B cell (primary cell): ENCODE results near the gene REG1A. TPM values are rescaled to one million over a fixed set of nuclear protein-coding genes. Genes with fewer than 3 reads are reported as not detected.

Source experiments
- ATAC-seq: fragments of 200-7000 bp; cut with Tn5 transposase; one replicate; pipeline ENCODE4 v1.10.0; 2021; ENCODE audit warnings: low read depth, mild to moderate bottlenecking, moderate number of reproducible peaks, moderate library complexity
- CTCF ChIA-PET: fragments of 350-600 bp; sonication (Branson Sonifier 250); formaldehyde crosslinking; loops from one replicate; lab custom pipeline; 2021; ENCODE audit warnings: antibody characterized with exemption, inconsistent platforms; lab: Charles Lee
- POLR2A ChIA-PET: fragments of 350-600 bp; sonication (Branson Sonifier 250); formaldehyde crosslinking; loops from one replicate; lab custom pipeline; 2021; ENCODE audit warnings: antibody characterized with exemption; lab: Charles Lee
- DNase-seq: peaks from one replicate; pipeline ENCODE4 v3.0.0; 2013
- H2AFZ ChIP-seq: 2 replicates; pipeline ENCODE4 v1.6.1; 2012; ENCODE audit warnings: mild to moderate bottlenecking, low read depth, low read length; ENCODE audit not compliant: insufficient read depth, poor library complexity, severe bottlenecking
- H3K27ac ChIP-seq, 2 donors: 1 replicate in 1 of 2; 2 replicates in 1 of 2; pipeline ENCODE4 v1.5.1; 2012 to 2013; ENCODE audit warnings: low read length in 2 of 2, mild to moderate bottlenecking in 2 of 2, moderate library complexity in 1 of 2
- H3K27me3 ChIP-seq, 4 experiments: fragments of 200-600 bp in 1 of 4; sonication (generic) in 1 of 4; replicated peaks in 1 of 4; 1 replicate in 2 of 4; 2 replicates in 2 of 4; pipeline versions ENCODE4 v1.6.1 to v1.7.0; 2013 to 2016; ENCODE audit warnings: low read length in 3 of 4, mild to moderate bottlenecking in 2 of 4, mixed read lengths in 1 of 4, moderate library complexity in 1 of 4; ENCODE audit not compliant: insufficient read depth in 4 of 4, control insufficient read depth in 3 of 4; ENCODE audit errors: control extremely low read depth in 1 of 4
- H3K36me3 ChIP-seq, 2 experiments: replicated peaks in 1 of 2; 1 replicate in 1 of 2; 2 replicates in 1 of 2; pipeline versions ENCODE4 v1.6.1 to v1.7.1; 2013; ENCODE audit warnings: low read length in 1 of 2; ENCODE audit not compliant: insufficient read depth in 2 of 2, control insufficient read depth in 1 of 2; ENCODE audit errors: control extremely low read depth in 1 of 2, extremely low read depth in 1 of 2
- H3K4me1 ChIP-seq, 2 donors: fragments of 200-600 bp in 1 of 2; sonication (generic) in 1 of 2; 1 replicate in 1 of 2; 2 replicates in 1 of 2; pipeline versions ENCODE4 v1.5.1 to v1.6.1; 2013 to 2017; ENCODE audit warnings: low read length in 2 of 2; ENCODE audit not compliant: control insufficient read depth in 2 of 2, insufficient read depth in 2 of 2
- H3K4me2 ChIP-seq: replicated peaks from 2 replicates; pipeline ENCODE3; 2012; ENCODE audit warnings: mild to moderate bottlenecking, low read depth, low read length; ENCODE audit not compliant: poor library complexity, severe bottlenecking
- H3K4me3 ChIP-seq, 5 experiments: fragments of 200-600 bp in 1 of 5; sonication (generic) in 1 of 5; 1 replicate in 3 of 5; 2 replicates in 2 of 5; pipeline versions ENCODE4 v1.5.1 to v1.7.0; 2011 to 2016; ENCODE audit warnings: low read length in 4 of 5, mild to moderate bottlenecking in 4 of 5, low read depth in 2 of 5, control low read depth in 1 of 5, moderate library complexity in 1 of 5; ENCODE audit not compliant: insufficient read depth in 1 of 5; ENCODE audit errors: control extremely low read depth in 1 of 5, extremely low read depth in 1 of 5
- H3K79me2 ChIP-seq: fragments of 200-600 bp; sonication (generic); one replicate; pipeline ENCODE4 v1.6.0; 2016; ENCODE audit warnings: low read length; ENCODE audit not compliant: control insufficient read depth, insufficient read depth
- H3K9ac ChIP-seq: fragments of 200-600 bp; sonication (generic); 2 replicates; pipeline ENCODE4 v1.6.1; 2017; ENCODE audit warnings: mild to moderate bottlenecking, low read length, moderate library complexity
- H3K9me3 ChIP-seq, 3 donors: one replicate each; pipeline versions ENCODE4 v1.6.1 to v1.7.1; 2013; ENCODE audit warnings: low read length in 2 of 3; ENCODE audit not compliant: control insufficient read depth in 2 of 3, insufficient read depth in 1 of 3; ENCODE audit errors: control extremely low read depth in 1 of 3
- H4K20me1 ChIP-seq: 2 replicates; pipeline ENCODE4 v1.6.0; 2012; ENCODE audit warnings: mild to moderate bottlenecking, low read length; ENCODE audit not compliant: insufficient read depth, control insufficient read depth, poor library complexity, severe bottlenecking
- H3K27ac Mint-ChIP-seq: one replicate; pipeline ENCODE4 v1.8.0; 2021; ENCODE audit warnings: mixed read lengths
- H3K27me3 Mint-ChIP-seq: one replicate; pipeline ENCODE4 v1.8.0; 2021; ENCODE audit warnings: mixed read lengths
- H3K4me1 Mint-ChIP-seq: one replicate; pipeline ENCODE4 v1.8.0; 2021; ENCODE audit warnings: mixed read lengths
- H3K4me3 Mint-ChIP-seq: one replicate; pipeline ENCODE4 v1.8.0; 2021; ENCODE audit warnings: mixed read lengths
- H3K9me3 Mint-ChIP-seq: one replicate; pipeline ENCODE4 v1.8.0; 2022; ENCODE audit warnings: mixed read lengths; ENCODE audit not compliant: insufficient read depth
- CTCF ChIP-seq: fragments of 200-600 bp; IDR thresholded peaks from one replicate; pipeline ENCODE4 v1.8.0; 2022; ENCODE audit warnings: antibody characterized with exemption, mild to moderate bottlenecking
- EZH2 ChIP-seq: IDR thresholded peaks from 2 replicates; pipeline ENCODE4 v1.6.1; 2012; ENCODE audit warnings: borderline replicate concordance, low read depth, mild to moderate bottlenecking, moderate library complexity, low read length; ENCODE audit not compliant: insufficient read depth, poor library complexity, severe bottlenecking
- WGBS: methylation state at CpG from one replicate; pipeline ENCODE4 v1.1.5; 2013; ENCODE audit warnings: missing lambda C conversion rate; ENCODE audit not compliant: insufficient coverage; 5-methylcytosine and 5-hydroxymethylcytosine counted together
- intact Hi-C: fragments of 100-400 bp; cut with micrococcal nuclease; formaldehyde crosslinking; loops from one replicate; pipeline ENCODE4 v1.10.0; 2022
- polyA plus RNA-seq: library from polyadenylated mRNA; depleted of rRNA; stranded (reverse); fragments of >200 nt; gene quantifications from 2 replicates; pipeline ENCODE4 v1.2.3, GENCODE V29; 2012
- total RNA-seq, 2 donors: library from RNA; stranded (reverse); fragments of 120-200 nt in 1 of 2; gene quantifications; 1 replicate in 1 of 2; 2 replicates in 1 of 2; pipeline versions ENCODE4 v1.2.3 to v1.2.4, GENCODE V29; 2013 to 2022

REG1A gene
- total and polyA plus RNA-seq, 2 donors (not counting 1 experiment from before 2014, with no cell fraction given), result not detected

GRCh38 chr2:79099140-79099686 is 21.1 kb upstream of the REG1A start:
- Histone ChIP-seq H3K4me1 (peaks cover 23 to 24% of the 10 kb centered on the region in 2 donors), H3K9me3 (peaks cover 4 to 21% (median 8%) of the 10 kb centered on the region in 3 donors), H3K9ac (peak overlapping the region; percentile 24), H3K27ac (peak overlapping the region; percentile 85 to 91), H3K27me3 (no peaks in the 10 kb centered on the region), H4K20me1 (no peaks in the 10 kb centered on the region), H3K4me2 (peak overlapping the region; percentile 48), H2AFZ (peak overlapping the region; percentile 68), H3K4me3 (no peak overlapping the region), H3K79me2 (no peaks in the 10 kb centered on the region), H3K36me3 (no peaks in the 10 kb centered on the region)
- CTCF ChIA-PET, result no interaction called here
- WGBS, result 33% methylated on average over 7 of the region's 7 CpGs
- DNase-seq (peak; percentile 59), ATAC-seq (no peak)
- Mint-ChIP-seq H3K27me3 (no peaks in the 10 kb centered on the region), H3K4me1 (peaks cover 29% of the 10 kb centered on the region), H3K4me3 (peak overlapping the region; percentile 14), H3K27ac (peak overlapping the region; percentile 23), H3K9me3 (peaks cover 10% of the 10 kb centered on the region)
- intact Hi-C loops, result no loop called here
- POLR2A ChIA-PET, result no interaction called here
- TF ChIP-seq EZH2, result no peak

GRCh38 chr2:79100285-79100684 is 20.0 kb upstream of the REG1A start:
- Mint-ChIP-seq H3K27me3 (no peaks in the 10 kb centered on the region), H3K9me3 (peaks cover 10% of the 10 kb centered on the region), H3K4me1 (peaks cover 29% of the 10 kb centered on the region), H3K4me3 (peak overlapping the region; percentile 56), H3K27ac (peak overlapping the region; percentile 73)
- intact Hi-C loops, result no loop called here
- no peaks in the 10 kb centered on the region for H3K79me2 ChIP-seq
- peaks cover 23 to 24% of the 10 kb centered on the region in 2 donors for H3K4me1 ChIP-seq
- ChIA-PET CTCF (no interaction called here), POLR2A (no interaction called here)
- peak overlapping the region; percentile 24 for H3K9ac ChIP-seq
- peak overlapping the region; percentile 85 to 91 for H3K27ac ChIP-seq
- DNase-seq (peak; percentile 71), ATAC-seq (peak; percentile 14)
- peak overlapping the region; percentile 48 for H3K4me2 ChIP-seq
- H3K27me3 ChIP-seq, result no peaks in the 10 kb centered on the region
- H4K20me1 ChIP-seq, result no peaks in the 10 kb centered on the region
- no peaks in the 10 kb centered on the region for H3K36me3 ChIP-seq
- H3K4me3 ChIP-seq, result peak overlapping the region in 1 of 5 experiments; percentile 20
- 0% methylated on average over 1 of the region's 1 CpG for WGBS
- TF ChIP-seq EZH2, result no peak
- TF ChIP-seq CTCF, result no peak
- no peak overlapping the region for H2AFZ ChIP-seq
- peaks cover 4 to 21% (median 8%) of the 10 kb centered on the region in 3 donors for H3K9me3 ChIP-seq
